Activated naive CD4-positive, alpha-beta T cell treated with anti-CD3 and anti-CD28 coated beads, Interleukin-2, amount 50 U/mL, for 72 hours (primary cell): ENCODE data around the gene RGL4. TPM values are rescaled to one million over a fixed set of nuclear protein-coding genes. Genes with fewer than 3 reads are reported as not detected.
"Not testable (repeated sequence)": the region's sequence is repeated elsewhere in the genome, so short reads cannot be mapped to it uniquely, and the experiment has no call there.

Experiments
- ATAC-seq, 2 donors: fragments of 150-1000 bp; cut with Tn5 transposase; 2 replicates each; pipeline ENCODE4 v1.10.0; 2021; ENCODE audit warnings: mild to moderate bottlenecking in 2 of 2, moderate library complexity in 2 of 2
- DNase-seq, 2 donors: peaks; one replicate each; pipeline ENCODE4 v3.0.0; 2021 to 2022; ENCODE audit warnings: low spot score in 2 of 2
- H3K27ac Mint-ChIP-seq, 2 donors: one replicate each; pipeline ENCODE4 v1.8.0; 2022; ENCODE audit warnings: mild to moderate bottlenecking in 2 of 2, mixed read lengths in 2 of 2
- H3K36me3 Mint-ChIP-seq, 2 donors: one replicate each; pipeline ENCODE4 v1.8.0; 2022; ENCODE audit warnings: mixed read lengths in 2 of 2
- H3K9me3 Mint-ChIP-seq, 2 donors: one replicate each; pipeline ENCODE4 v1.8.0; 2022; ENCODE audit warnings: mixed read lengths in 2 of 2
- total RNA-seq, 2 donors: library from RNA; stranded (reverse); gene quantifications; one replicate each; pipeline ENCODE4 v1.2.3, GENCODE V29; 2022

RGL4 gene
- total RNA-seq, 2 donors from 2014 or later: 3.0 to 49.7 TPM

GRCh38 chr22:23712256-23712655, 21.4 kb downstream of the RGL4 start:
- DNase-seq (no peak), ATAC-seq (no peak)
- H3K27ac Mint-ChIP-seq: no peak overlapping the region
- peaks cover 39 to 51% of the 10 kb centered on the region in 2 donors for H3K36me3 Mint-ChIP-seq
- no peaks in the 10 kb centered on the region for H3K9me3 Mint-ChIP-seq

- Mint-ChIP-seq H3K9me3 (no peaks in the 10 kb centered on the region), H3K27ac (peak overlapping the region in 1 of 2 donors; percentile 92), H3K36me3 (peaks cover 22 to 36% of the 10 kb centered on the region in 2 donors)
- DNase-seq: peak in 1 of 2 donors; percentile 15
- no peak for ATAC-seq
These were observed 23.1 kb downstream of the RGL4 start for GRCh38 chr22:23713696-23714595.

- Mint-ChIP-seq H3K36me3 (peaks cover 13 to 26% of the 10 kb centered on the region in 2 donors), H3K27ac (peak overlapping the region; percentile 66 to 81), H3K9me3 (no peaks in the 10 kb centered on the region)
- DNase-seq: peak in 1 of 2 donors; percentile 22
- no peak for ATAC-seq
These were observed 24.1 kb downstream of the RGL4 start for GRCh38 chr22:23714596-23715578.

- Mint-ChIP-seq H3K9me3 (no peaks in the 10 kb centered on the region), H3K27ac (peak overlapping the region; percentile 55 to 66), H3K36me3 (peaks cover 4 to 16% of the 10 kb centered on the region in 2 donors)
- DNase-seq (no peak), ATAC-seq (no peak)
These were observed 25.1 kb downstream of the RGL4 start for GRCh38 chr22:23715806-23716375.

GRCh38 chr22:23716811-23717801, 26.3 kb downstream of the RGL4 start:
- H3K27ac Mint-ChIP-seq: peak overlapping the region; percentile 77 to 93
- peak; percentile 83 to 84 for DNase-seq
- peak; percentile 93 to 96 for ATAC-seq

GRCh38 chr22:23718371-23719165, 27.8 kb downstream of the RGL4 start:
- Mint-ChIP-seq H3K27ac (peak overlapping the region in 1 of 2 donors; percentile 27), H3K9me3 (no peaks in the 10 kb centered on the region), H3K36me3 (peaks cover 0 to 8% of the 10 kb centered on the region in 2 donors)
- DNase-seq (no peak), ATAC-seq (no peak)

More at GRCh38 chr22:23716811-23717801, 26.3 kb downstream of the RGL4 start:
- H3K9me3 Mint-ChIP-seq: no peaks in the 10 kb centered on the region
- peaks cover 0 to 9% of the 10 kb centered on the region in 2 donors for H3K36me3 Mint-ChIP-seq

GRCh38 chr22:23720855-23721254, 30.0 kb downstream of the RGL4 start:
- H3K36me3 Mint-ChIP-seq: no peaks in the 10 kb centered on the region
- ATAC-seq: no peak
- H3K27ac Mint-ChIP-seq: no peak overlapping the region
- DNase-seq: no peak
- H3K9me3 Mint-ChIP-seq: no peaks in the 10 kb centered on the region

- ATAC-seq (no peak), DNase-seq (no peak)
- H3K9me3 Mint-ChIP-seq: no peaks in the 10 kb centered on the region
- no peak overlapping the region for H3K27ac Mint-ChIP-seq
- no peaks in the 10 kb centered on the region for H3K36me3 Mint-ChIP-seq
These were observed 31.3 kb downstream of the RGL4 start for GRCh38 chr22:23722160-23722559.

- Mint-ChIP-seq H3K36me3 (no peaks in the 10 kb centered on the region), H3K9me3 (no peaks in the 10 kb centered on the region), H3K27ac (peak overlapping the region in 1 of 2 donors; percentile 50)
- ATAC-seq (no peak), DNase-seq (no peak)
These were observed 31.9 kb downstream of the RGL4 start for GRCh38 chr22:23722724-23723123.

- H3K36me3 Mint-ChIP-seq, H3K27ac Mint-ChIP-seq, DNase-seq, H3K9me3 Mint-ChIP-seq, ATAC-seq: not testable (repeated sequence)
These were observed 37.3 kb downstream of the RGL4 start for GRCh38 chr22:23728108-23728507.

- no peaks in the 10 kb centered on the region for H3K36me3 Mint-ChIP-seq
- DNase-seq: no peak
These were observed 46.9 kb downstream of the RGL4 start for GRCh38 chr22:23737696-23738095.

GRCh38 chr22:23742505-23743264, 51.9 kb downstream of the RGL4 start:
- H3K9me3 Mint-ChIP-seq: peaks cover 0 to 12% of the 10 kb centered on the region in 2 donors
- no peak overlapping the region for H3K27ac Mint-ChIP-seq
- H3K36me3 Mint-ChIP-seq: peaks cover 21 to 24% of the 10 kb centered on the region in 2 donors
- DNase-seq (no peak), ATAC-seq (no peak)

More at GRCh38 chr22:23737696-23738095, 46.9 kb downstream of the RGL4 start:
- Mint-ChIP-seq H3K27ac (no peak overlapping the region), H3K9me3 (no peaks in the 10 kb centered on the region)
- ATAC-seq: no peak

- ATAC-seq: no peak
- Mint-ChIP-seq H3K9me3 (peaks cover 0 to 12% of the 10 kb centered on the region in 2 donors), H3K36me3 (peaks cover 21 to 24% of the 10 kb centered on the region in 2 donors), H3K27ac (no peak overlapping the region)
- DNase-seq: no peak
These were observed 52.5 kb downstream of the RGL4 start for GRCh38 chr22:23743303-23743705.

GRCh38 chr22:23744001-23744400, 53.2 kb downstream of the RGL4 start:
- ATAC-seq: no peak
- peaks cover 21 to 24% of the 10 kb centered on the region in 2 donors for H3K36me3 Mint-ChIP-seq
- no peak for DNase-seq

More at GRCh38 chr22:23744001-23744400, 53.2 kb downstream of the RGL4 start:
- no peak overlapping the region for H3K27ac Mint-ChIP-seq
- H3K9me3 Mint-ChIP-seq: peaks cover 0 to 12% of the 10 kb centered on the region in 2 donors
